HFFc6 (cell line): ENCODE results near the gene GRIN2A. TPM values are rescaled to one million over a fixed set of nuclear protein-coding genes. Genes with fewer than 3 reads are reported as not detected.

ENCODE experiments used
- DNase-seq: peaks from one replicate; pipeline ENCODE4 v3.0.0-alpha.2; 2018
- H3K27ac Mint-ChIP-seq: 2 replicates; pipeline ENCODE4 v1.8.0; 2020; ENCODE audit warnings: mild to moderate bottlenecking, mixed read lengths
- H3K27me3 Mint-ChIP-seq: 2 replicates; pipeline ENCODE4 v1.8.0; 2021; ENCODE audit warnings: mild to moderate bottlenecking, moderate library complexity, mixed read lengths; ENCODE audit not compliant: insufficient read depth
- H3K36me3 Mint-ChIP-seq: 2 replicates; pipeline ENCODE4 v1.8.0; 2021; ENCODE audit warnings: low read depth, mixed read lengths
- H3K4me1 Mint-ChIP-seq: 2 replicates; pipeline ENCODE4 v1.8.0; 2020; ENCODE audit warnings: low read depth, mixed read lengths
- H3K4me3 Mint-ChIP-seq: 2 replicates; pipeline ENCODE4 v1.8.0; 2020; ENCODE audit warnings: mild to moderate bottlenecking, moderate library complexity, mixed read lengths
- H3K9me3 Mint-ChIP-seq: 2 replicates; pipeline ENCODE4 v1.8.0; 2020; ENCODE audit warnings: mild to moderate bottlenecking, mixed read lengths
- CTCF ChIP-seq: fragments of 200-600 bp; sonication (generic); IDR thresholded peaks from 2 replicates; pipeline ENCODE4 v1.5.0; 2021; ENCODE audit warnings: antibody characterized with exemption, mild to moderate bottlenecking
- total RNA-seq, 6 experiments: library from RNA; stranded (reverse); fragmentation: NEBNext Ultra II Directional; extraction: Animal tissue kit (Norgen Biotek cat#: 25700); gene quantifications; 2 replicates in 1 of 6; 3 replicates in 5 of 6; pipeline ENCODE4 v1.2.3, GENCODE V29; 2021

The GRIN2A gene
- total RNA-seq, 6 experiments from 2014 or later = 0.02 to 0.18 (median 0.08) TPM; not detected in 1

- no peak for DNase-seq
- Mint-ChIP-seq H3K4me1 (peaks cover 20% of the 10 kb centered on the region), H3K4me3 (no peak overlapping the region), H3K27ac (no peak overlapping the region), H3K27me3 (no peaks in the 10 kb centered on the region; the same call in 1 of the 2 replicates), H3K36me3 (no peaks in the 10 kb centered on the region), H3K9me3 (no peaks in the 10 kb centered on the region)
- TF ChIP-seq CTCF = no peak
These were observed 69.0 kb downstream of the GRIN2A start for GRCh38 chr16:10113248-10113647.

DNA sequence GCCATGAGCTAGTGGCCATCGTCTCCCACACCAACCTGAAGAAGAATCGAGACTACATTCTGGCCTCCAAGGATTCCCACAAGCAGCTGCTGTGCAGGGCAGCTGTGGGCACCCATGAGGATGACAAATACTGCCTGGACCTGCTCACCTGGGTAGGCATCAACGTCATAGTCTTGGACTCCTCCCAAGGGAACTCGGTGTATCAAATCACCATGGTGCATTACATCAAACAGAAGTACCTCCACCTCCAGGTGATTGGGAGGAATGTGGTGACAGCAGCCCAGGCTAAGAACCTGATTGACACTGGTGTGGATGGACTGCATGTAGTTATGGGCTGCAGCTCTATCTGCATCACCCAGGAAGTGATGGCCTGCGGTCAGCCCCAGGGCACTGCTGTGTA is 70.2 kb downstream of the GRIN2A start:
- no peak overlapping the region for H3K27ac Mint-ChIP-seq
- TF ChIP-seq CTCF = no peak
- no peaks in the 10 kb centered on the region for H3K36me3 Mint-ChIP-seq
- no peaks in the 10 kb centered on the region for H3K9me3 Mint-ChIP-seq
- no peaks in the 10 kb centered on the region for H3K27me3 Mint-ChIP-seq
- H3K4me3 Mint-ChIP-seq = no peak overlapping the region
- DNase-seq = no peak
- H3K4me1 Mint-ChIP-seq = peaks cover 30% of the 10 kb centered on the region

DNA sequence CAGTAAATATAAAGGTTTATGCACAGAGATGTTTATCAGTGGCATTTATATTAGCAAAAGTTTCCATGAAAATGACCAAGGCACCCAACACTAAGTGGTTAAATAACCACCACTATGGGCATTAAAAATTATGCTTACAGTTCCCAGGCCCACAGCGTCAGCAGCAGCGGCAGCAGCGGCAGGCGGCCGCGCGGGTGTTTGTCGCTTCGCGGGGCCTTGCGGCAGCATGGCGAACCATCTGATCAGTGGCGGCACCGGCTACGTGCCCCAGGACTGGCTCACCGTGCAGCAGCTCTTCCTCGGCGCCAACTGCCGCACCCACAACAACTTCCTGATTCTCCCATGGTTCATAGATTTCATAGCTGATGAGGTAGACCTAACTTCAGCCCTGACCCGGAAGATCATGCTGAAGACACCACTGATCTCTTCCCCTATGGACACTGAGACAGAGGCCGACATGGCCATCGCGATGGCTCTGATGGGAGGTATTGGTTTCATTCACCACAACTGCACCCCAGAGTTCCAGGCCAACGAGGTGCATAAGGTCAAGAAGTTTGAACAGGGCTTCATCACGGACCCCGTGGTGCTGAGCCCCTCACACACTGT is 71.0 kb downstream of the GRIN2A start:
- H3K9me3 Mint-ChIP-seq = no peaks in the 10 kb centered on the region
- no peak for TF ChIP-seq CTCF
- DNase-seq = no peak
- H3K36me3 Mint-ChIP-seq = no peaks in the 10 kb centered on the region
- H3K4me3 Mint-ChIP-seq = no peak overlapping the region
- H3K27me3 Mint-ChIP-seq = no peaks in the 10 kb centered on the region
- H3K4me1 Mint-ChIP-seq = peaks cover 36% of the 10 kb centered on the region
- no peak overlapping the region for H3K27ac Mint-ChIP-seq

- no peak for DNase-seq
- H3K27ac Mint-ChIP-seq = no peak overlapping the region
- H3K27me3 Mint-ChIP-seq = no peaks in the 10 kb centered on the region
- no peak overlapping the region for H3K4me3 Mint-ChIP-seq
- peaks cover 36% of the 10 kb centered on the region for H3K4me1 Mint-ChIP-seq
- TF ChIP-seq CTCF = no peak
- H3K9me3 Mint-ChIP-seq = no peaks in the 10 kb centered on the region
- H3K36me3 Mint-ChIP-seq = no peaks in the 10 kb centered on the region
These were observed 71.7 kb downstream of the GRIN2A start for GRCh38 chr16:10110552-10110951.

GRCh38 chr16:10107081-10107480 is 75.1 kb downstream of the GRIN2A start:
- Mint-ChIP-seq H3K4me1 (peaks cover 39% of the 10 kb centered on the region), H3K36me3 (peaks cover 7% of the 10 kb centered on the region; the same call in 1 of the 2 replicates), H3K9me3 (no peaks in the 10 kb centered on the region; the same call in 1 of the 2 replicates), H3K27ac (no peak overlapping the region), H3K27me3 (no peaks in the 10 kb centered on the region; the same call in 1 of the 2 replicates), H3K4me3 (no peak overlapping the region; the same call in 1 of the 2 replicates)
- DNase-seq = no peak
- TF ChIP-seq CTCF = no peak
